ENCODE measurements around the gene HOXD11. TPM values are rescaled to one million over a fixed set of nuclear protein-coding genes. Genes with fewer than 3 reads are reported as not detected.

Gene HOXD11
- total and polyA plus RNA-seq, 2 experiments from 2014 or later, result not detected

DNA sequence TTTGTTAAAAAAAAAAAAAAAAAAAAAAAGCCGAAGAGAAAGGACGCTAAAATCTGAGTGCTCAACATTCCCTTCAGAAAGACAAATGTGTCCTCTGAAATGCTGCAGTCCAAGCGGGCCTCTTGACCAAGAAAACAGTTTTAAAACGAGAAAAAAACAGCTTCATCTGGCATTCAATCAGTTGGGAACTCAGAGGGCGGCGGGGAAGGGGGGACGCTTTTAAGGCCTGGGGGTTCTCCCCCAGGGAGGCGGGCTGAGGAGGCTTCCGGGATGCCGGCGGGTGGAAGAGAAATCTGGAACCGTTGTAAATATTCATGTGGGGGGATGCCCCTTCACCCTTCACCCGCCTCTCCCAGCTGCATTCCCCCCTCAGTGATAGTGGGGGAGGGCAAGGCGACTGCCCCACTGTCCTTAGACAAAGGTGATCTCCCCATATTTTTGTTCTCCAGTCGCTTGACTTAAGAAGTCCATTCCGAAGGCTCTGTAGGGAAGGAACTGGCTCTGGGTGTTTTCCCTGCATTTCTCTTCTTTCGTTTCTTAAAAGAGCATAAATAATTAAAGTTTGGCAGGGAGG, 3.3 kb upstream of the HOXD11 start:
- no peaks in the 10 kb centered on the region for H3K9me3 ChIP-seq (ENCODE audit: low read depth)
- no peak for DNase-seq (ENCODE audit: low read depth in 1 of 2, low spot score in 1 of 2)
- H3K4me3 ChIP-seq, result no peak overlapping the region
- H3K27me3 ChIP-seq, result peaks cover 99% of the 10 kb centered on the region
- peaks cover 5% of the 10 kb centered on the region for H3K4me1 ChIP-seq (ENCODE audit: low read depth)
- no peak overlapping the region for H3K27ac ChIP-seq
- no peaks in the 10 kb centered on the region for H3K36me3 ChIP-seq
- TF ChIP-seq, protein P1, sequence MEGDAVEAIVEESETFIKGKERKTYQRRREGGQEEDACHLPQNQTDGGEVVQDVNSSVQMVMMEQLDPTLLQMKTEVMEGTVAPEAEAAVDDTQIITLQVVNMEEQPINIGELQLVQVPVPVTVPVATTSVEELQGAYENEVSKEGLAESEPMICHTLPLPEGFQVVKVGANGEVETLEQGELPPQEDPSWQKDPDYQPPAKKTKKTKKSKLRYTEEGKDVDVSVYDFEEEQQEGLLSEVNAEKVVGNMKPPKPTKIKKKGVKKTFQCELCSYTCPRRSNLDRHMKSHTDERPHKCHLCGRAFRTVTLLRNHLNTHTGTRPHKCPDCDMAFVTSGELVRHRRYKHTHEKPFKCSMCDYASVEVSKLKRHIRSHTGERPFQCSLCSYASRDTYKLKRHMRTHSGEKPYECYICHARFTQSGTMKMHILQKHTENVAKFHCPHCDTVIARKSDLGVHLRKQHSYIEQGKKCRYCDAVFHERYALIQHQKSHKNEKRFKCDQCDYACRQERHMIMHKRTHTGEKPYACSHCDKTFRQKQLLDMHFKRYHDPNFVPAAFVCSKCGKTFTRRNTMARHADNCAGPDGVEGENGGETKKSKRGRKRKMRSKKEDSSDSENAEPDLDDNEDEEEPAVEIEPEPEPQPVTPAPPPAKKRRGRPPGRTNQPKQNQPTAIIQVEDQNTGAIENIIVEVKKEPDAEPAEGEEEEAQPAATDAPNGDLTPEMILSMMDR (IDR thresholded peaks at IDR 0.05; ENCODE audit: low read depth, low read length), result no peak

DNA sequence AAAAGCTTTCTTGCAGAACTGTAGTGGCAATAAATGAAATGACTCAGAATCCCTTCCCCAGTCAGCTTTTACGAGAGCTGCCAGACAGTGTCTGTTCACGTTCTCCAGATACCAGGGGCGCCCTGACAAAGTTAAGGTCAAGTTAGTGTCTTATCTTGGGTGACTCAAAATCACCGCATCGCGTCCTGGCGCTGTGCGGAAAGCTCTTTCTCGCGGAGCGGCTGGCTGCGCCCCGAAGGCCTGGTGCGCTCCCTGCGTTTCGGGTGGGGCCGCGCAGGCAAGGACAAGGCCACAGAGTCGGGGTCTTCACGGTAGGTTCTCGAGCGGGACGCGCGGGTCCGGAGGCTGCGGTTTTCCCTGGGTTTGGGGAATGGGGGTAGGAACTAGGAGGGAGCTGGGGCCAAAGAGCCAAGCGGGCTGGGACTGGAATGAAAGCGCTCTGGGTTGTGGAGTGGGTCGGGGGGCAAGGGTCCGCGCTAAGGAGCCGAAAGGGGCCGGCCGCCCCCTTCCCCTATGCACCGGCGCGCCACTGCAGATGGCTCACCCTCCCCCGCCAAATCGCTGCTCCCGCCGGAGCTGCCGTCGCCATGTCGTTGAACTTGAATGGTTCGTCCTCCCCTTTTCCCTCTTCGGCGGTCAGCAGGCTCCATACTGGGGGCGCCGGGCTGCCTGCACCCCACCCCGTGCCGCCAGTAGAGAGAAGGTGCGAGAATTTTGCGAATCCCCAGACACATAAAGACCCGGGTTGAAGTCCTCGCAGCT, 2.6 kb upstream of the HOXD11 start:
- peak in 1 of 2 donors; percentile 44 for DNase-seq (ENCODE audit: low read depth in 1 of 2, low spot score in 1 of 2)
- Histone ChIP-seq H3K4me3 (no peak overlapping the region), H3K9me3 (ENCODE audit: low read depth) (no peaks in the 10 kb centered on the region), H3K36me3 (no peaks in the 10 kb centered on the region), H3K27me3 (peaks cover 99% of the 10 kb centered on the region), H3K27ac (no peak overlapping the region), H3K4me1 (ENCODE audit: low read depth) (peaks cover 5% of the 10 kb centered on the region)
- TF ChIP-seq, protein P1 (IDR thresholded peaks at IDR 0.05; ENCODE audit: low read depth, low read length), result no peak

DNA sequence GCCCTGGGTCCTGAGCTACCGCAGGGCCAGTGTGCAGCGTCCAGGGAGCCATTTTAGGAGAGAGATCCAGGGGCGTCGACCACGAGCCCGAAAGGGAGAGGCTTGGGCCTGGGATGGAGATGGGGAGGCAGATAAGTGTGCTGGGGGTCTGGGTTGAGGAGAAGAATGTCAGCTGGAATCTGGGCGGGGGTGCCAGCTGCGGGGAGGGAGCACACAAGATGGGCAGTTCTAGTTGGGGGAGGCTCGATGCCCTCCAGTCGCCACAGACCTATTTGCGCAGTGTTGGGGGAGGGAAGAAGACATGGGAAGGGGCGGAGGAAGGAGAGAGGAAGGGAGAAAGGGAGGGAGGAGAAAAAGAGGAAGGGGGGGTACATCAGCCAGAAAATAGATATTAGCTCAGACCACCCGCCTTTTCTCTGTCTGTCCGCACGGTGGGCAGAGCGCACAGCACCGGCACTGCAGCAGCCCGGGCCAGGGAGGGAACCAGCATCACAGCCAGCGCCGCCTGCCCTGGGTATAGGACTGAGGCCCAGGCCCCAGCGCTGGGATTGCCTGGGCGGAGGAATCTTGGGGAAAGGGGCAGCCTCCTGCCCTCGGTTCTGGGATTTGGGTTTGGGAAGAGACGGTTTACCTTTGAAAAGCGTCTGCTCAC, 1.9 kb upstream of the HOXD11 start:
- DNase-seq (ENCODE audit: low read depth in 1 of 2, low spot score in 1 of 2), result no peak
- H3K4me3 ChIP-seq, result no peak overlapping the region

DNA sequence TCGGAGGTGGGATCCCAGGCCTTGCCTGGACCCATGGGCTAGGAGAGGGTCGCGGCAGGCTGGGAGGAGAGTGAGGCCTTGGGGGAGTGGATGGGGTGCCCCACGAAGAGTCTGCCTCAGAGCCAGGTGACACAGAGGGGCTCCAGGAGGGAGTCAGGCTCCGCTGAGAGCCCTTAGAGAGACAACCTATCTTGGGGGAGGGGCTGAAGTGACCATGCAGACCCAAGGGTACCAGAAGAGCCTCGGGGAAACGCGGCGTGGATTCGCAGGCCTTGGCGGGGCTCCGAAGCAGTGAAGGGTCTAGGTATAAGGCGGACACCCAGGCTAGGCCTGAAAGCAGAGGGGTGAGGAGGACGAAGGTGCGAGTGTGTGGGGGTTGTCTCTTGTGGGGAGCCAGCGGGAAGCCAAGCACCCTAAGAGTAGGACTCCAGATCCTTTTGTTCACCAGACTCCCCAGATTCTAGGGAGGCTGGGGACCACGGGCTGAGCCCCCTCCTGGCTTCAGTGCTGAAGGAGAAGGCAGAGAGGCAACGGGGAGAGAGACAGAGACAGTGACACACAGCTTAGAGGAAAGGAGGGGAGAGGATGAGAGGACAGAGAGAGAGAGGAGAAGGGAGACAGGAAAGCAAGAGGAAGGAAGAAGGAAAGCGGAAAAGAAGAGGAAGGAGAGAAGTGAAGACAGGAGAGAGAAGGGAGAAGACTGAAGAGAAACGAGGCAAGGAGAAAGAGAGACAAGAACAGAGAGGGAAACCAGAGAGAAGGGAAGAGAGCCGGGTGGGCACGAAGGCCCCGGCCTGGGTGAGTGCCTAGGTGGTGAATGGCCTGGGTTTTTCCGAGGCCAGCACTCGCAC, 1.1 kb upstream of the HOXD11 start:
- TF ChIP-seq, protein P1 (IDR thresholded peaks at IDR 0.05; ENCODE audit: low read depth, low read length), result no peak
- Histone ChIP-seq H3K4me3 (no peak overlapping the region), H3K9me3 (ENCODE audit: low read depth) (no peaks in the 10 kb centered on the region), H3K4me1 (ENCODE audit: low read depth) (peaks cover 5% of the 10 kb centered on the region), H3K27ac (no peak overlapping the region), H3K27me3 (peaks cover 99% of the 10 kb centered on the region), H3K36me3 (no peaks in the 10 kb centered on the region)
- DNase-seq (ENCODE audit: low read depth in 1 of 2, low spot score in 1 of 2), result no peak

More for the DNA sequence above, 1.9 kb upstream of the HOXD11 start:
- Histone ChIP-seq H3K27ac (no peak overlapping the region), H3K4me1 (ENCODE audit: low read depth) (peaks cover 5% of the 10 kb centered on the region), H3K27me3 (peaks cover 99% of the 10 kb centered on the region), H3K9me3 (ENCODE audit: low read depth) (no peaks in the 10 kb centered on the region), H3K36me3 (no peaks in the 10 kb centered on the region)
- TF ChIP-seq, protein P1 (IDR thresholded peaks at IDR 0.05; ENCODE audit: low read depth, low read length), result no peak

DNA sequence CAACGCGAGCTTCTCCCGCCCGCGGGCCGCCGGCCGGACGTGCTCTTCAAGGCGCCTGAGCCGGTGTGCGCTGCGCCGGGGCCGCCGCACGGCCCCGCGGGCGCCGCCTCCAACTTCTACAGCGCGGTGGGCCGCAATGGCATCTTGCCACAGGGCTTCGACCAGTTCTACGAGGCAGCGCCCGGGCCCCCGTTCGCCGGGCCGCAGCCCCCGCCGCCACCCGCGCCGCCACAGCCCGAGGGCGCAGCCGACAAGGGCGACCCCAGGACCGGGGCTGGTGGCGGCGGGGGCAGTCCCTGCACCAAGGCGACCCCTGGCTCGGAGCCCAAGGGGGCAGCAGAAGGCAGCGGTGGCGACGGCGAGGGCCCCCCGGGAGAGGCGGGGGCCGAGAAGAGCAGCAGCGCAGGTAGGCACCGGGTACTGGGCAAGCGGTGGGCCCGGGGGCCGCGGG, 676 bp downstream of the HOXD11 start:
- H3K27ac ChIP-seq, result no peak overlapping the region
- TF ChIP-seq, protein P1 (IDR thresholded peaks at IDR 0.05; ENCODE audit: low read depth, low read length), result no peak
- peaks cover 5% of the 10 kb centered on the region for H3K4me1 ChIP-seq (ENCODE audit: low read depth)
- no peak overlapping the region for H3K4me3 ChIP-seq
- no peaks in the 10 kb centered on the region for H3K9me3 ChIP-seq (ENCODE audit: low read depth)
- H3K36me3 ChIP-seq, result no peaks in the 10 kb centered on the region
- peaks cover 99% of the 10 kb centered on the region for H3K27me3 ChIP-seq
- DNase-seq (ENCODE audit: low read depth in 1 of 2, low spot score in 1 of 2), result no peak

Measured in cardiac muscle cell (in vitro differentiated cells and primary cell).